Skeletal muscle satellite cell (primary cell): ENCODE data around the gene ASB6. TPM values are rescaled to one million over a fixed set of nuclear protein-coding genes. Genes with fewer than 3 reads are reported as not detected.
A peak's percentile ranks its signal among the peaks of the same experiment; 100 is the strongest.

Experiments
- H3K27me3 ChIP-seq: 2 replicates; pipeline ENCODE4 v1.7.0; 2013; ENCODE audit warnings: low read length; ENCODE audit not compliant: control insufficient read depth, insufficient read depth
- H3K36me3 ChIP-seq: 2 replicates; pipeline ENCODE4 v1.7.0; 2013; ENCODE audit warnings: mild to moderate bottlenecking, control low read depth, low read length; ENCODE audit not compliant: insufficient read depth
- H3K4me1 ChIP-seq: 2 replicates; pipeline ENCODE4 v1.7.0; 2013; ENCODE audit warnings: low read length; ENCODE audit not compliant: control insufficient read depth, insufficient read depth
- H3K4me2 ChIP-seq: 2 replicates; pipeline ENCODE4 v1.7.0; 2013; ENCODE audit warnings: mild to moderate bottlenecking, low read length
- H3K4me3 ChIP-seq: 2 replicates; pipeline ENCODE4 v1.7.0; 2013; ENCODE audit warnings: low read length
- H3K9ac ChIP-seq: 2 replicates; pipeline ENCODE4 v1.7.0; 2013; ENCODE audit warnings: mild to moderate bottlenecking, low read depth, low read length, moderate library complexity
- H3K9me3 ChIP-seq: replicated peaks from 2 replicates; pipeline ENCODE4 v1.7.0; 2013; ENCODE audit warnings: mild to moderate bottlenecking, control low read depth, low read length
- total RNA-seq: library from RNA; depleted of rRNA; stranded (reverse); fragments of >200 nt; gene quantifications from 2 replicates; pipeline ENCODE4 v1.2.3, GENCODE V29; 2012; rRNA removed

The ASB6 gene, protein sequence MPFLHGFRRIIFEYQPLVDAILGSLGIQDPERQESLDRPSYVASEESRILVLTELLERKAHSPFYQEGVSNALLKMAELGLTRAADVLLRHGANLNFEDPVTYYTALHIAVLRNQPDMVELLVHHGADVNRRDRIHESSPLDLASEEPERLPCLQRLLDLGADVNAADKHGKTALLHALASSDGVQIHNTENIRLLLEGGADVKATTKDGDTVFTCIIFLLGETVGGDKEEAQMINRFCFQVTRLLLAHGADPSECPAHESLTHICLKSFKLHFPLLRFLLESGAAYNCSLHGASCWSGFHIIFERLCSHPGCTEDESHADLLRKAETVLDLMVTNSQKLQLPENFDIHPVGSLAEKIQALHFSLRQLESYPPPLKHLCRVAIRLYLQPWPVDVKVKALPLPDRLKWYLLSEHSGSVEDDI
- 17.7 and 19.0 TPM in 2 replicates for total RNA-seq

DNA sequence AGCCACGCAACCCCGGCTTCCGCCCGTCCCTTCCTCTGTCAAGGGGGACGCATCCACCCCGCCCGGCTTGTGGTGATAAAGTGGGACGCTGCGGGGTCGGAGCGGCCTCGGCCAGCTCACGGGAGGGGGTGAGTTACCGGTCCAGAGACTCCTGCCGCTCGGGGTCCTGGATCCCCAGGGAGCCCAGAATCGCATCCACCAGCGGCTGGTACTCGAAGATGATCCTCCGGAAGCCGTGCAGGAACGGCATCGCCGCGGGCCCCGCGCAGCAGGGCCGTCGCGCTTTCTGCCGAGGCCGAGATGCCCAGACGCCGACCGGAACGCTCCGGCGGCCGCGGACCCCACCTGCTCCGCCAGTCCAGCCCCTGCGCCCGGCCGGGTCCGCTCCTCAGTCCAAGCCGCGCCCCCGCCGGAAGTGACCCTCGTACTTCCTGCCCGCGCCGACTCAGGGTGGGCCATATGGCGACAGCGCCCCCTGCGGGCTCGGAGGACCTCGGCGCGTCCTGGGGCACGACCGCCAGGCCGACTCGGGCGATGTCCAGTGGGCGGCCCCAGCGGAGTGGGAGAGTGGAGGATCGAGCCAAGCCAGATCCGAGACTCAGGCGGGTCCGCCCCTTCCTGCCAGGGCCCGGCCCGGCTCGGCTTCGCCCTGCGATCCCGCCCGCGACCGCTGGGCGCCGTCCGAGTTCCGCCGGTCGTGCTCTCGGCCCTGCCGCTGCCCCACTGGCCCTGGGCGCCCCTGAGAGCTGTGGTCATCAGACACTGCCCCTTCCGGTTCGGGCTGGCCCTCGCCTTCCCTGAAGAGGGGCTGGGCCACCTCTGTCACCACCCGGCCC is at the start of gene ASB6:
Gene ASB6, minus strand, starts transcription at position 402 of the 836 bp plus-strand sequence. Its CDS starts 152 bp downstream, at position 250.
- H3K9me3 ChIP-seq: no peaks in the 10 kb centered on the region
- peaks cover 24% of the 10 kb centered on the region for H3K4me1 ChIP-seq
- peak within 1 kb of the TSS; percentile 88 for H3K9ac ChIP-seq
- H3K27me3 ChIP-seq: peaks cover 5% of the 10 kb centered on the region
- H3K4me2 ChIP-seq: peak within 1 kb of the TSS; percentile 95
- peaks cover 27% of the 10 kb centered on the region for H3K36me3 ChIP-seq
- peak within 1 kb of the TSS; percentile 95 for H3K4me3 ChIP-seq

DNA sequence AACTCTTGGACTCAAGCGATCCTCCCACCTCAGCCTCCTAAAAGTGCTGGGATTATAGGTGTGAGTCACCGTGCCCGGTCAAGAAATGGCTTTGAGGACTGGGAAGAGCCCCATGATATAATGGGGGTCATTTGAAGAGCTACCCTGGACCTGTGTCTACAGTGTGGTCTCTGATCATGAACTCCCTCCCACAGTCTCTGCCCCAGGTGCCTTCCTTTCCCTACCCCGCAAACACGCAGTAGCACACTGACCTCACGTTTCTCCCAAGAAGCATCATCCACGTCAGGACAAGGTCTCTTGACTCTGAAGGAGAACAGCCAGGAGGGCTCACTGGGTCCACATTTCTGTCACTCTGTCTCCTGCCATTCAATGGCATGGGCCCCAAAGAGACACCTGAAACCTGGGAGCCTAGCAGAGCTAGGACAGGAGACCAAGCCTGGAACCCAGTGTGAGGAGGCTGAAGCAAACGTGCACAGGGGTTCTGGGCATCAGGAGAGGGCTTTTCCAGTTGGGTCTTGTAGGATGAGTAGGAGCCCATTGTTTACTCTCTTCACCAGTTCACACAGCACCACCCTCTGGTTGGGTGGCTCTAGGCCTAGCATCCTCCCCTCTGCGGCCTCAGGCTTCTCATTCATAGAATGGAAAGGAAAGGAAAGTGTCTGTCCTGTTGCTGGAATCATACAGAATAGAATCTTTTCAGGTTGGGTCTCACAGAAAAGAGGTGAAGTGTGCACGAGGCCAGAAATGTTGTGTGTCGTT is 46.5 kb upstream of the ASB6 start:
- Histone ChIP-seq H3K4me1 (peaks cover 7% of the 10 kb centered on the region), H3K4me2 (no peak overlapping the region), H3K9ac (no peak overlapping the region), H3K4me3 (no peak overlapping the region), H3K27me3 (peaks cover 14% of the 10 kb centered on the region), H3K36me3 (no peaks in the 10 kb centered on the region), H3K9me3 (no peaks in the 10 kb centered on the region)

DNA sequence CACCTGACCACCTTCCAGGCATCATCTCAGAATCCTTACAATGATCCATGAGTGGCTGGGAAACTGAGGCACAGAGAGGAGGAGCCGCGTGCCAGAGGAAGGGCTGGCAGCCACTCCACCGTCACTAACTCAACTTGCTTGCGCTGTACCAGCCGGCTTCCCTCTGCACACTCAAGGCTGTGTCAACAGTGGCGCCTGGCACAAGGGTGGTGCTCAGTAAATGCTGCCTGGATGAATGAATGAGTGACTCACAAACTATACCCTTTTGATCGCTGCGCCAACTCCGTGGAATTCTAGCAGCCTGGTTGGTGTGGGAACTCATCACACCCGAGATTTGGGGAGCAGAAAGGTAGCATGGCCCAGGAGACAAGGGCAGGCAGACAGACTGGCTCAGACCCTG is 45.4 kb upstream of the ASB6 start:
- no peak overlapping the region for H3K9ac ChIP-seq
- H3K4me2 ChIP-seq: no peak overlapping the region
- peaks cover 7% of the 10 kb centered on the region for H3K4me1 ChIP-seq
- no peaks in the 10 kb centered on the region for H3K36me3 ChIP-seq
- H3K27me3 ChIP-seq: peaks cover 14% of the 10 kb centered on the region
- H3K9me3 ChIP-seq: no peaks in the 10 kb centered on the region
- H3K4me3 ChIP-seq: no peak overlapping the region

DNA sequence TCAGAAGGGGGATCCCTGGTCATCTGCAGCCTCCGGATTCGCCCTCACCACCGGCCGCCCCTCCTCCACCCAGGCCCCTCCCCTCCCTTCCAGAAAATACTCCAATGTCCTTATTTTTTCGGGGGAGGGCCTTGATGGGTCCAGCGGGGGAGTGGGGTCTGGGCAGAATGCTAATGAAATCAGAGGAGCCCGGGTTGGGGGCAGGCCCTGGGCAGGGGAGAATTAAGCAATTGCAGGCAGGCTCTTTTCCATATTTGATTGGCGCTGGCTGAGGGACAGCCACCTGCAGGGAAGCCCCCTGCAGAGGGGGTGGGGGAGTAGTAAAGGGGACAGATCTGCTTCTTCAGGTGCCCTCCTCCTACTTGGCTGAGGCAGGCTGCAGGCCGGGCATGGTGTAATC is 44.8 kb upstream of the ASB6 start:
- H3K4me3 ChIP-seq: no peak overlapping the region
- H3K4me1 ChIP-seq: peaks cover 7% of the 10 kb centered on the region
- H3K36me3 ChIP-seq: no peaks in the 10 kb centered on the region
- H3K9ac ChIP-seq: no peak overlapping the region
- peaks cover 20% of the 10 kb centered on the region for H3K27me3 ChIP-seq
- H3K9me3 ChIP-seq: no peaks in the 10 kb centered on the region
- H3K4me2 ChIP-seq: no peak overlapping the region

DNA sequence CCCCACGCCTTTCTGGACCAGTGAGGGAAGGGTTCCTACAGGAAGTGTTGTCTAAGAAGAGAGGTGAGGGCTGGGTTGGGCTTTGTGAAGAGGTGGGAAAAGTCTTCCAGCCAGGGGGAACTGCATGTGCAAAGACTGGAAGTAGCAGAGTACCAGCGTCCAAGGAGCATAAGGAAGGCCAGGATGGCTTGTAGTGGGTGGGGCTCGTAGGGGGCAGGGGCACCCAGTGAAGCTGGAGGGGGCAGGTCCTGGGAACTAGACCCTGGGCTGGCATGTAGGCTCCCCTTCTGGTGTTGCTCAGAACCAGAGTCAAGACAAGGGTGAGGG is 43.9 kb upstream of the ASB6 start:
- Histone ChIP-seq H3K4me2 (no peak overlapping the region), H3K27me3 (peaks cover 23% of the 10 kb centered on the region), H3K9me3 (no peaks in the 10 kb centered on the region), H3K36me3 (no peaks in the 10 kb centered on the region), H3K9ac (no peak overlapping the region), H3K4me3 (no peak overlapping the region), H3K4me1 (peaks cover 7% of the 10 kb centered on the region)

DNA sequence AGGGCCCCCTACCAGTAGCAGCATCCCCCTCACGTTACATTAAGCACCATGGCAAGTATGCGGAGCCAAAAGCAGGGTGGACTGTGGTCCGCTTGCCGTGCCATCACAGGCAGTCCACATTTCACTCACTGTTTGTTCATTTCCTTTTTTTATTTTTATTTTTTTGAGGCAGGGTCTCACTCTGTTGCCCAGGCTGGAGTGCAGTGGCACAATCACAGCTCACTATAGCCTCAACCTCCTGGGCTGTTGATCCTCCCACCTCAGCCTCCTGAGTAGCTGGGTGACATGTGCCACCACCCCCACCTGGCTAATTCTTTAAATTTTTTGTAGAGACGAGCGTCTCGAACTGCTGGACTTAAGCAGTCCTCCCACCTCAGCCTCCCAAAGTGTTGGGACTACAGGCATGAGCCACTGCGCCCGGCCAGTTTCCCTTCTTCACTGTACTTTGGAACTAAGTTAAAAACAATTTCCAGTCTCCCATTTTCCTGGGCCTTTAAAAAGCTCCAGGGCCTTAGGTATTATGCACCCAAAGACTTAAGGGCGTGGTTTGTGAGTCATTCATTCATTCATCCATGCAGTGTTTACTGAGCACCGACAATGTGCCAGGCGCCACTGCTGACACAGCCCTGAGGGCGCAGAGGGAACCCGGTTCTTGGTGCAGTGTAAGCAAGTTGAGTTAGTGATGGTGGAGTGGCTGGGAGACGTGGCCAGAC is 43.4 kb upstream of the ASB6 start:
- no peak overlapping the region for H3K9ac ChIP-seq
- no peak overlapping the region for H3K4me3 ChIP-seq
- H3K4me1 ChIP-seq: peaks cover 7% of the 10 kb centered on the region
- no peaks in the 10 kb centered on the region for H3K9me3 ChIP-seq
- no peak overlapping the region for H3K4me2 ChIP-seq
- H3K27me3 ChIP-seq: peaks cover 24% of the 10 kb centered on the region
- no peaks in the 10 kb centered on the region for H3K36me3 ChIP-seq

DNA sequence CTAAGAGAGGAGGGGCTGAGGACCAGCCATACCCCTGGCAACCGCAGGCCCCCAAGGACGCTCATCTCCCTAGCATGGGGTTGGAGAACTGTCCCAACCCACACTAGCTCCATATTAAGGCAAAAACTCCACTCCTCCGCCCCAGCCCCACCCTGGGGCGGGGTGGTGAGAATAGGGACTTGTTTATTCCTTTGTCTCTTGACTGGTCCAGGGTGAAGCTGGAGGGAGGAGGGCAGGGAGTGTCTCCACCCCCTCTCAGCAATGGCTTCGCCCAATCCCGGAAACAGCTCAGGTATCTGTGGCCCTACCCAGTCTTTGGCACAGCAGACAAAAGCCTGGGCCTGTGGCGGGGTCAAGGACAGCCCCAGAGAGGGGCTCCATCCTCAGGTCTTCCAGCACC is 40.4 kb upstream of the ASB6 start:
- peaks cover 7% of the 10 kb centered on the region for H3K4me1 ChIP-seq
- H3K27me3 ChIP-seq: peaks cover 32% of the 10 kb centered on the region
- no peaks in the 10 kb centered on the region for H3K36me3 ChIP-seq
- H3K9me3 ChIP-seq: no peaks in the 10 kb centered on the region
- no peak overlapping the region for H3K9ac ChIP-seq
- H3K4me2 ChIP-seq: no peak overlapping the region
- no peak overlapping the region for H3K4me3 ChIP-seq

DNA sequence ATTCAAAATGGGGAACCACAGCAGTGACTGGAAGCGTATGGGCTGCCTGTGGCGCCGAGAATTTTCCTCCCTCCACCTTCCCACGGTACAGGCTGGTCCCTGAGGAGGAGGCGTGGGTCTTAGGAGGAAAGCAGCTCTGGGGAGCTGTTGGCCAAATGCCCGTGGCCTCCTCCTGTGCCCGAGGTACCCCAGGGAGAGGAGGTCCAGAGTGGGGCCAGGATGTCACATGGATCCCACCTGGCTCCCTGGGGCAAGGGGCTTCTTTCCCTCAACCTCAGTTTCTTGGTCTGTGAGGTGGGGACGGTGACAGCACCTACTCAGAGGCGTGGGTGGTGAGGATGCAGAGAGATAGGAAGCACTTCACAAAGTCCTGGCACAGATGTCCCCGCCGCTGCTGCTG is 40.0 kb upstream of the ASB6 start:
- no peak overlapping the region for H3K9ac ChIP-seq
- H3K36me3 ChIP-seq: no peaks in the 10 kb centered on the region
- H3K9me3 ChIP-seq: no peaks in the 10 kb centered on the region
- peaks cover 7% of the 10 kb centered on the region for H3K4me1 ChIP-seq
- no peak overlapping the region for H3K4me3 ChIP-seq
- no peak overlapping the region for H3K4me2 ChIP-seq
- peaks cover 36% of the 10 kb centered on the region for H3K27me3 ChIP-seq

DNA sequence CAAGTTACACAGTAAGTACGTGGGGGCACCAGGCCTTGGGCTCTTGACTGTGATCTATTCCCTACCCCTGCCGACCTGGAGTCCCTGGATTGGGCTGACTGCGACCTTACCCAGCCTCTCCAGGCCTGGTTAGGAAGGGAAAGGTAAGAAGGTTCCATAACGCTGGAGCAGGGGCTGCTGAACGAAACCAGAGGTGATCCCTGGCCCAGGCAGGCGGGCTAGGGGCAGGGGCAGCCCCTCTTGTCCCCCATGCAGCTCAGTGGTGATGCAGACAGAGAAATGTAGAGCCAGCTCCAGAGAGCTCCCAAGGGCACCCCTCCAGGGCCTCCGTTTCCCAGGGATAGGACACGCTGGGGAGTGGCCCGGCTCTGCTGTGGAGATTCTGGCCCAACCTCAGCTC is 37.6 kb upstream of the ASB6 start:
- Histone ChIP-seq H3K27me3 (peaks cover 59% of the 10 kb centered on the region), H3K36me3 (no peaks in the 10 kb centered on the region), H3K4me2 (no peak overlapping the region), H3K9me3 (no peaks in the 10 kb centered on the region), H3K4me1 (peaks cover 4% of the 10 kb centered on the region), H3K9ac (no peak overlapping the region), H3K4me3 (no peak overlapping the region)

DNA sequence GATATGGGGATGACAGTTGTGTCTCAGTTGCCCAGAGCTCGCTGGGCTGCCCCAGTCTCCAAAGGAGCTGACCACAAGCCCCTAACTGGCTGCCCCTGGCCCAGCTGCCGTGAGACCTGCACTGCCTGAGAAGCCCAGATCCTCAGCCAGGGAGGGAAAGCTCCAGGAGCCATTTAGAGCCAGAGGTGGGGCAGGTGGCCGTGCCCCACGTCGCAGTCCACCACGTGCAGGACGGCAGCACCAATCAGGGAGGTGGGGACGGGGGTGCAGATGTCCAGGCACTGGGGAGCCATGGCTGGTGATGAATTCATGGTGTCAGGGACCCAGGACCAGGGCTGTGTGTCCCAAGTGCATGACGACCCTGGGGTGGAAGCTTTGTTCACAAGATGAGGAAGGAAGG is 36.9 kb upstream of the ASB6 start:
- Histone ChIP-seq H3K9ac (no peak overlapping the region), H3K4me3 (no peak overlapping the region), H3K4me2 (no peak overlapping the region), H3K27me3 (peaks cover 66% of the 10 kb centered on the region), H3K9me3 (no peaks in the 10 kb centered on the region), H3K4me1 (peaks cover 4% of the 10 kb centered on the region), H3K36me3 (no peaks in the 10 kb centered on the region)

DNA sequence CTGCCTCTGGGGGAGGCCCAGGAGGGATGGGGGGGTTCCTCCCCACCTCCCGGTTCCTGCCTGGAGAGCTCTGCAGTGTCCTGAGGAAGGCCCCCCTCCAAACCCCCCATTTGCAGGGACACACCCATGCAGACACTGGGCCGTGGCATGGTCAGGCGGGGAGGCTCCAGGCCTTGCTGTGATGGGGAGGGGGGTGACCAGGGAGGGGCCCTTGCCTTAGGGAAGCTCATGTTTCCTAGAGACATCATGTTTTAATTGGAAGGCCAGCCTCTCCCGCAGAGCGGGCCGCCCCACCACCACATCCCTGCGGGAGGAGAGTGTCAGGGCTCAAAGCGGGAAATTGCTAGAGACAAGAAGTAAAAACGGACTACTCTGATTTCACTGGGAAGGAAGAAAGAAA is 35.5 kb upstream of the ASB6 start:
- no peaks in the 10 kb centered on the region for H3K36me3 ChIP-seq
- H3K9ac ChIP-seq: no peak overlapping the region
- H3K4me2 ChIP-seq: no peak overlapping the region
- H3K9me3 ChIP-seq: no peaks in the 10 kb centered on the region
- peaks cover 4% of the 10 kb centered on the region for H3K4me1 ChIP-seq
- no peak overlapping the region for H3K4me3 ChIP-seq
- H3K27me3 ChIP-seq: peaks cover 80% of the 10 kb centered on the region
